Measurements from ENCODE around the gene LEP. TPM values are rescaled to one million over a fixed set of nuclear protein-coding genes. Genes with fewer than 3 reads are reported as not detected.
A peak's percentile ranks its signal among the peaks of the same experiment; 100 is the strongest.

LEP gene
- total and polyA plus RNA-seq, 9 of the 15 experiments (the other 6 are each of a cell fraction or from before 2014, with no cell fraction given) = not detected

GRCh38 chr7:128247108-128247507 lies 6.0 kb downstream of the LEP start:
- ATAC-seq (peak; percentile 13; the same call in 2 of the 3 replicates), FAIRE-seq (no peak), DNase-seq (ENCODE audit: extremely low read depth in 1 of 4, low spot score in 3 of 4) (no peak)
- no peaks in the 10 kb centered on the region for H3K36me3 ChIP-seq (ENCODE audit: control insufficient read depth, insufficient read depth, low read length)
- no peak overlapping the region for H3K4me3 ChIP-seq
- in situ Hi-C loops (cut with MboI) (no loop called here), intact Hi-C loops (cut with micrococcal nuclease) (no loop called here)
- no peaks in the 10 kb centered on the region; a peak in 2 of 5 replicates for H3K4me1 ChIP-seq (replicated peaks in 1 of 2; ENCODE audit: control insufficient read depth in 2 of 2, insufficient read depth in 2 of 2, low read length in 2 of 2)
- CTCF ChIA-PET (ENCODE audit: low intra/inter-chr PET ratio) = no interaction called here
- H3K9ac ChIP-seq (ENCODE audit: insufficient read depth in 1 of 2, low read depth in 2 of 2, low read length in 2 of 2) = no peak overlapping the region
- no peaks in the 10 kb centered on the region for H3K79me2 ChIP-seq (ENCODE audit: control insufficient read depth, insufficient read depth, low read length)
- 10% methylated on average over 5 of the region's 5 CpGs for WGBS (ENCODE audit: insufficient coverage, low coverage, missing lambda C conversion rate)
- H4K20me1 ChIP-seq (replicated peaks; ENCODE audit: control insufficient read depth, insufficient read depth, low read length) = no peaks in the 10 kb centered on the region
- no TSS peak for BruUV-seq (replicated peaks)
- no peak overlapping the region for H3K4me2 ChIP-seq (ENCODE audit: insufficient read depth, low read length)
- POLR2A ChIA-PET = interaction anchor here (0.6 to 2.9 kb wide), 6 partner anchors 10 to 924 kb away, joined by 3 to 16 read pairs (median 4); no protein-coding TSS in a partner anchor
- no peak overlapping the region for H3K27ac ChIP-seq (ENCODE audit: extremely low read depth, low read depth, low read length)
- H3K27me3 ChIP-seq (ENCODE audit: control insufficient read depth in 2 of 2, insufficient read depth in 2 of 2, low read length in 2 of 2) = peaks cover 51 to 69% of the 10 kb centered on the region in 2 experiments; a peak in 4 of 5 replicates
- no peaks in the 10 kb centered on the region for H3K9me1 ChIP-seq (ENCODE audit: control insufficient read depth, insufficient read depth, low read length)
- no peaks in the 10 kb centered on the region for H3K9me3 ChIP-seq (replicated peaks; ENCODE audit: control insufficient read depth, insufficient read depth, low read depth, low read length)
- H2AFZ ChIP-seq (ENCODE audit: low read depth, low read length) = no peak overlapping the region
- TF ChIP-seq TRIM25 (IDR thresholded peaks at IDR 0.05; ENCODE audit: borderline replicate concordance) (no peak), ADNP (tag; IDR thresholded peaks at IDR 0.05) (no peak), GABPB2 (CRISPR knock-in tag; conservative IDR thresholded peaks at IDR 0.05) (no peak), E2F8 (IDR thresholded peaks at IDR 0.05; ENCODE audit: low read depth, partially characterized antibody) (no peak), JUN (IDR thresholded peaks at IDR 0.05; ENCODE audit: borderline replicate concordance, low read depth, low read length) (no peak), JUN (CRISPR knock-in tag; IDR thresholded peaks at IDR 0.05; ENCODE audit: borderline replicate concordance) (no peak), NR3C1 (CRISPR knock-in tag; IDR thresholded peaks at IDR 0.05) (no peak), ESRRB (CRISPR knock-in tag; IDR thresholded peaks at IDR 0.05; ENCODE audit: borderline replicate concordance) (no peak), COPS2 (conservative IDR thresholded peaks at IDR 0.05) (no peak), CCAR2 (IDR thresholded peaks at IDR 0.05; ENCODE audit: low read depth, low read length) (no peak), BRCA1 (IDR thresholded peaks at IDR 0.05) (no peak), BRCA1 (CRISPR knock-in tag; IDR thresholded peaks at IDR 0.05) (no peak), RB1 (IDR thresholded peaks at IDR 0.05; ENCODE audit: low read depth) (no peak), MAX (CRISPR knock-in tag; IDR thresholded peaks at IDR 0.05) (no peak), KDM2B (CRISPR knock-in tag; IDR thresholded peaks at IDR 0.05) (no peak), NFRKB (IDR thresholded peaks at IDR 0.05; ENCODE audit: low read depth) (no peak)
